ENCODE data around the gene RNF145.

- TF ChIP-seq EP300 (IDR thresholded peaks at IDR 0.05), result no peak
- TF ChIP-seq, protein P1, sequence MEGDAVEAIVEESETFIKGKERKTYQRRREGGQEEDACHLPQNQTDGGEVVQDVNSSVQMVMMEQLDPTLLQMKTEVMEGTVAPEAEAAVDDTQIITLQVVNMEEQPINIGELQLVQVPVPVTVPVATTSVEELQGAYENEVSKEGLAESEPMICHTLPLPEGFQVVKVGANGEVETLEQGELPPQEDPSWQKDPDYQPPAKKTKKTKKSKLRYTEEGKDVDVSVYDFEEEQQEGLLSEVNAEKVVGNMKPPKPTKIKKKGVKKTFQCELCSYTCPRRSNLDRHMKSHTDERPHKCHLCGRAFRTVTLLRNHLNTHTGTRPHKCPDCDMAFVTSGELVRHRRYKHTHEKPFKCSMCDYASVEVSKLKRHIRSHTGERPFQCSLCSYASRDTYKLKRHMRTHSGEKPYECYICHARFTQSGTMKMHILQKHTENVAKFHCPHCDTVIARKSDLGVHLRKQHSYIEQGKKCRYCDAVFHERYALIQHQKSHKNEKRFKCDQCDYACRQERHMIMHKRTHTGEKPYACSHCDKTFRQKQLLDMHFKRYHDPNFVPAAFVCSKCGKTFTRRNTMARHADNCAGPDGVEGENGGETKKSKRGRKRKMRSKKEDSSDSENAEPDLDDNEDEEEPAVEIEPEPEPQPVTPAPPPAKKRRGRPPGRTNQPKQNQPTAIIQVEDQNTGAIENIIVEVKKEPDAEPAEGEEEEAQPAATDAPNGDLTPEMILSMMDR (IDR thresholded peaks at IDR 0.05), result no peak
These were observed 6.5 kb upstream of the RNF145 start for GRCh38 chr5:159215886-159216285.
